ENCODE measurements around the gene PPP2R5B.

Gene PPP2R5B

GRCh38 chr11:64913171-64913727 lies 11.2 kb upstream of the PPP2R5B start:
- TF ChIP-seq, protein P1, sequence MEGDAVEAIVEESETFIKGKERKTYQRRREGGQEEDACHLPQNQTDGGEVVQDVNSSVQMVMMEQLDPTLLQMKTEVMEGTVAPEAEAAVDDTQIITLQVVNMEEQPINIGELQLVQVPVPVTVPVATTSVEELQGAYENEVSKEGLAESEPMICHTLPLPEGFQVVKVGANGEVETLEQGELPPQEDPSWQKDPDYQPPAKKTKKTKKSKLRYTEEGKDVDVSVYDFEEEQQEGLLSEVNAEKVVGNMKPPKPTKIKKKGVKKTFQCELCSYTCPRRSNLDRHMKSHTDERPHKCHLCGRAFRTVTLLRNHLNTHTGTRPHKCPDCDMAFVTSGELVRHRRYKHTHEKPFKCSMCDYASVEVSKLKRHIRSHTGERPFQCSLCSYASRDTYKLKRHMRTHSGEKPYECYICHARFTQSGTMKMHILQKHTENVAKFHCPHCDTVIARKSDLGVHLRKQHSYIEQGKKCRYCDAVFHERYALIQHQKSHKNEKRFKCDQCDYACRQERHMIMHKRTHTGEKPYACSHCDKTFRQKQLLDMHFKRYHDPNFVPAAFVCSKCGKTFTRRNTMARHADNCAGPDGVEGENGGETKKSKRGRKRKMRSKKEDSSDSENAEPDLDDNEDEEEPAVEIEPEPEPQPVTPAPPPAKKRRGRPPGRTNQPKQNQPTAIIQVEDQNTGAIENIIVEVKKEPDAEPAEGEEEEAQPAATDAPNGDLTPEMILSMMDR (IDR thresholded peaks at IDR 0.05; ENCODE audit: low read depth, low read length, missing control alignments), result no peak
- DNase-seq (ENCODE audit: low read depth), result no peak
- H3K4me3 ChIP-seq (ENCODE audit: low read depth, low read length), result no peak overlapping the region

DNA sequence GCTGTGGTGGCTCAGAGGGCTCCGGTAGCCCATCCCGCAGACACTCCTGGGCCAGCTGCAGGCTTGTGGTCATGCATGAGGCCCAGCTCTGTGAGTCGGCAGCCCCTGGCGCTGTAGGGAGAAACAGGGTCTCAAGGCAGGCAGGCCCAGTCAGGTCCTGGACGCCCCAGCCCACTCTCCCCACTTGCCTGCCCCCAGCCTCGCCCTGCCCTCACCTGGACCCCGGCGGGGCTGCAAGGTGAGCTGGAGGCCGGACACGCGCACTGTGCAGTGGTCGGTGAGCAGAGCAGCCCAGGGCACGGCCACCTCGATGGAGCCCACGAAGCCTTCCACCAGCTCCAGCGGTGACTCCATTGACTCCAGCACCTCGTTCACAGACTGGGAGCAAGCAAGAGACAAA lies 10.4 kb upstream of the PPP2R5B start:
- DNase-seq (ENCODE audit: low read depth), result no peak
- TF ChIP-seq, protein P1 (IDR thresholded peaks at IDR 0.05; ENCODE audit: low read depth, low read length, missing control alignments), result no peak
- H3K4me3 ChIP-seq (ENCODE audit: low read depth, low read length), result no peak overlapping the region

DNA sequence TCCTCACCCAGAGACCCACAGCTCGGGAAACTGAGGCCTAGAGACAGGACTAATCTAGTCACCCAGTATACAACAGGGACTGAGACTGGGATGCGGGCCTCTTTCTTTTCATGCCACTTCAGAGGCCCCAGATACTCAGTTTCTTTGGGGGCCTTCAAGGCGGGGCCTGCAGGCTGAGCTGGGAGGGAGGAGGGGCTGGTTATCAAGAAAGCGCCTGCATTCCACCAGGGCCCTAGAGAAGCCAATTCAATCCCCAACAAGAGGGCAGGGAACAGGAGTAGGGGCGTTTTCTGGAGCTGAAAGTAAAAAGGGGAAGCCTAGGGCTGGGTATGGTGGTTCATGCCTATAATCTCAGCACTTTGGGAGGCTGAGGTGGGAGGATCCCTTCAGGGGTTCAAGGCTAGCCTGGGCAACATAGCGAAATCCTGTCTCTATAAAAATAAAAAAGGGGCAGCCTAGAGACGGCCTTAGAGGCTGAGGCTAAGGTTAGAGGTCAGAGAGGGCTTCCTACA lies 9.1 kb upstream of the PPP2R5B start:
- H3K4me3 ChIP-seq (ENCODE audit: low read depth, low read length), result no peak overlapping the region; the same call in 1 of the 2 replicates
- TF ChIP-seq, protein P1 (IDR thresholded peaks at IDR 0.05; ENCODE audit: low read depth, low read length, missing control alignments), result no peak
- no peak for DNase-seq (ENCODE audit: low read depth)

GRCh38 chr11:64916040-64916774 lies 8.3 kb upstream of the PPP2R5B start:
- TF ChIP-seq, protein P1 (IDR thresholded peaks at IDR 0.05; ENCODE audit: low read depth, low read length, missing control alignments), result no peak
- H3K4me3 ChIP-seq (ENCODE audit: low read depth, low read length), result peak overlapping the region; percentile 69
- no peak for DNase-seq (ENCODE audit: low read depth)

DNA sequence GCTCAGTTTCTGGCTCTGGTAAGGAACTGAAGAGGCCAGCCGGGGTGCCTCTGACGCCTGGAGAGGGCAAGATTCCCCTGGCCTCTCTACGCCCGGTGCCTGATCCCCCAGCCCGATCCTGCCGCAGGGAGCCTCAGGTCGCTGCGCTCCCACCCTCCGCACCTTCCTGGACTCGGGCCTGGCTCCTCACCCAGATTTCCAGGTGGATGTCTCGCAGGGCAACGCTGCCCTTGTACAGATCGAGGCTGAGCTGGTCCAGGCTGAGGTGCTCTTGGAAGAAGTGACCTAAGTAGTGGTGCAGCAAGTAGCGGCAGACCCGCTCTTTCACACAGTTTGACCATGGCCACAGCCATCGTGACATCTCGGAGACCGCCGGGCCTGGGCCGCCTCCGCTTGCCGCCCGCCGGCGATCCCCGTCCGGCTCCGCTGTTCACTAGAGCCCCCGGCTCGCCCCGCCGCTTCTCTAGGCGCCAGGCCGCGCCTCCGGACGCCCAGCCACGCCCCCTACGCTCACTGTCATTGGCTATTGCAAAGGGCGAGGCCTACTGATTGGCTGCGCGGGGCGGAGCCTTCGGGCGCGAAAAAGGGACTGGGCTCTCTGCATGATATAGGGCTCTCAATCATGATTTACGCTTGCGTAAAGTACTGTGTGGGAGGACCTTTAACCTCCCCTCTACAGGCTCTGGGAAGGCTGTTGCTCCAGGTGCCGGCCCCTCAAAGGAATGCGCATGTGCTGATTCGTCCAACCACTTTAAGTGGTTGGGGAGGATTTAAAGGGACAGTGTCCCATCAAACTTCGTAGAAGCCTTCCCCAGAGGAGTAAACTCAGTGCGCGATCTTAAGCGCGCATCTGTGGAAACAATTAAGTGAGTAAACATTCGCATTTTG lies 7.5 kb upstream of the PPP2R5B start, which contains the start of gene ATG2A:
Gene ATG2A (minus strand): TSS at position 435 of the 888 bp plus-strand sequence. CDS start 74 bp downstream, at position 361.
- peak; percentile 99 for DNase-seq (ENCODE audit: low read depth)

DNA sequence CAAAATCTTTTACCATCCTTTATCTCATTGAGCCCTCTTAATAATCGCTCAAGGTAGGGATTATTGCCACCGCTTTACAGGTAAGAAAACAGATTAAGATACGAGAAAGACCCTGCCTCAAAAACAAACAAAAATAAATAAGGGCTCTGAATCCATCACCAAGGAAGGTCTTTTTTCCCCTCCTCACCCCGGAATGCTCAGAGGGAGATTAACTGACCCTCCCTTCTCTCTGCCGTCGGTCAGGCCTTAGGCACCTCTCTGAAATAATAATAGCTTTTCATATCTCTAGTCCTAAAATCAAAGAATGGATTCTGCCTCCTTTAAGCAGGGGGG lies 6.9 kb upstream of the PPP2R5B start:
- no peak for DNase-seq (ENCODE audit: low read depth)
- TF ChIP-seq, protein P1 (IDR thresholded peaks at IDR 0.05; ENCODE audit: low read depth, low read length, missing control alignments), result no peak
- H3K4me3 ChIP-seq (ENCODE audit: low read depth, low read length), result peak overlapping the region; percentile 63

More for the DNA sequence above, 7.5 kb upstream of the PPP2R5B start, which contains the start of gene ATG2A:
- TF ChIP-seq, protein P1 (IDR thresholded peaks at IDR 0.05; ENCODE audit: low read depth, low read length, missing control alignments), result no peak
- peak within 1 kb of the TSS; percentile 69 for H3K4me3 ChIP-seq (ENCODE audit: low read depth, low read length)
